Measurements from ENCODE around the gene RNF26.

The RNF26 gene

GRCh38 chr11:119336744-119337469, 2.6 kb downstream of the RNF26 start:
- Histone ChIP-seq H3K4ac (ENCODE audit: low read length) (no peak overlapping the region), H3K36me3 (replicated peaks in 1 of 2; ENCODE audit: control insufficient read depth in 2 of 2, insufficient read depth in 2 of 2, low read length in 2 of 2) (peaks cover 16% of the 10 kb centered on the region in 2 donors), H3K4me2 (ENCODE audit: insufficient read depth, low read length, poor library complexity, severe bottlenecking) (no peak overlapping the region), H2BK15ac (ENCODE audit: low read length) (peak overlapping the region; percentile 34), H3K27me3 (ENCODE audit: control insufficient read depth in 3 of 3, insufficient read depth in 3 of 3, low read depth in 1 of 3, low read length in 3 of 3) (peaks cover 6 to 23% (median 15%) of the 10 kb centered on the region in 3 experiments), H3K4me3 (ENCODE audit: low read length in 2 of 2) (no peak overlapping the region), H2AK5ac (ENCODE audit: low read depth, low read length) (peak overlapping the region; percentile 5), H2BK120ac (ENCODE audit: low read depth, low read length) (no peak overlapping the region), H4K91ac (ENCODE audit: low read depth, low read length, poor library complexity) (no peak overlapping the region), H3K14ac (ENCODE audit: low read length) (no peak overlapping the region), H4K8ac (ENCODE audit: low read depth, low read length) (no peak overlapping the region), H3K4me1 (ENCODE audit: control insufficient read depth in 2 of 2, insufficient read depth in 1 of 2, low read depth in 1 of 2, low read length in 2 of 2) (peaks cover 33 to 49% of the 10 kb centered on the region in 2 donors), H2AFZ (ENCODE audit: low read length) (no peak overlapping the region), H2BK5ac (ENCODE audit: low read length) (no peak overlapping the region), H2BK12ac (ENCODE audit: low read length) (no peak overlapping the region), H3K9me3 (replicated peaks in 1 of 2; ENCODE audit: control insufficient read depth in 2 of 2, insufficient read depth in 1 of 2, low read depth in 1 of 2, low read length in 2 of 2) (no peaks in the 10 kb centered on the region), H3K18ac (ENCODE audit: low read length) (no peak overlapping the region), H3K79me1 (ENCODE audit: low read depth, low read length) (peaks cover 22% of the 10 kb centered on the region), H3K9ac (ENCODE audit: low read depth, low read length, poor library complexity) (no peak overlapping the region), H3K23ac (ENCODE audit: low read depth, low read length, poor library complexity) (no peak overlapping the region), H3K27ac (replicated peaks; ENCODE audit: low read length) (peak overlapping the region; percentile 75)
- no CpG with 5 or more reads among the region's 9 CpGs for WGBS, 2 donors (ENCODE audit: extremely low coverage in 2 of 2, insufficient read length in 2 of 2, insufficient replicate concordance in 1 of 2)
- DNase-seq (ENCODE audit: low spot score), result no peak

GRCh38 chr11:119337581-119338317, 3.4 kb downstream of the RNF26 start:
- peak overlapping the region; percentile 18 for H2AFZ ChIP-seq (ENCODE audit: low read length)
- H3K4me3 ChIP-seq (ENCODE audit: low read length in 2 of 2), result no peak overlapping the region
- H2BK12ac ChIP-seq (ENCODE audit: low read length), result no peak overlapping the region
- H4K8ac ChIP-seq (ENCODE audit: low read depth, low read length), result no peak overlapping the region
- no peak overlapping the region for H2BK120ac ChIP-seq (ENCODE audit: low read depth, low read length)
- peak overlapping the region; percentile 75 for H3K27ac ChIP-seq (replicated peaks; ENCODE audit: low read length)
- no peak overlapping the region for H3K14ac ChIP-seq (ENCODE audit: low read length)
- H3K23ac ChIP-seq (ENCODE audit: low read depth, low read length, poor library complexity), result no peak overlapping the region
- H3K4ac ChIP-seq (ENCODE audit: low read length), result no peak overlapping the region
- no peak overlapping the region for H2BK5ac ChIP-seq (ENCODE audit: low read length)
- no CpG with 5 or more reads among the region's 9 CpGs for WGBS, 2 donors (ENCODE audit: extremely low coverage in 2 of 2, insufficient read length in 2 of 2, insufficient replicate concordance in 1 of 2)
- peak overlapping the region; percentile 34 for H2BK15ac ChIP-seq (ENCODE audit: low read length)
- peak; percentile 83 for DNase-seq (ENCODE audit: low spot score)
- H3K4me2 ChIP-seq (ENCODE audit: insufficient read depth, low read length, poor library complexity, severe bottlenecking), result peak overlapping the region; percentile 58
- H3K36me3 ChIP-seq (replicated peaks in 1 of 2; ENCODE audit: control insufficient read depth in 2 of 2, insufficient read depth in 2 of 2, low read length in 2 of 2), result peaks cover 16% of the 10 kb centered on the region in 2 donors
- H3K4me1 ChIP-seq (ENCODE audit: control insufficient read depth in 2 of 2, insufficient read depth in 1 of 2, low read depth in 1 of 2, low read length in 2 of 2), result peaks cover 33 to 46% of the 10 kb centered on the region in 2 donors
- H2AK5ac ChIP-seq (ENCODE audit: low read depth, low read length), result peak overlapping the region; percentile 5
- no peak overlapping the region for H4K91ac ChIP-seq (ENCODE audit: low read depth, low read length, poor library complexity)
- no peak overlapping the region for H3K9ac ChIP-seq (ENCODE audit: low read depth, low read length, poor library complexity)
- no peaks in the 10 kb centered on the region for H3K9me3 ChIP-seq (replicated peaks in 1 of 2; ENCODE audit: control insufficient read depth in 2 of 2, insufficient read depth in 1 of 2, low read depth in 1 of 2, low read length in 2 of 2)
- peak overlapping the region; percentile 84 for H3K18ac ChIP-seq (ENCODE audit: low read length)
- H3K27me3 ChIP-seq (ENCODE audit: control insufficient read depth in 3 of 3, insufficient read depth in 3 of 3, low read depth in 1 of 3, low read length in 3 of 3), result peaks cover 6 to 29% (median 24%) of the 10 kb centered on the region in 3 experiments
- peaks cover 22% of the 10 kb centered on the region for H3K79me1 ChIP-seq (ENCODE audit: low read depth, low read length)

- H2BK15ac ChIP-seq (ENCODE audit: low read length), result peak overlapping the region; percentile 51
- peaks cover 22% of the 10 kb centered on the region for H3K79me1 ChIP-seq (ENCODE audit: low read depth, low read length)
- no CpG with 5 or more reads among the region's 17 CpGs for WGBS, 2 donors (ENCODE audit: extremely low coverage in 2 of 2, insufficient read length in 2 of 2, insufficient replicate concordance in 1 of 2)
- no peak overlapping the region for H2BK12ac ChIP-seq (ENCODE audit: low read length)
- peak overlapping the region in 1 of 2 donors; percentile 63 for H3K4me3 ChIP-seq (ENCODE audit: low read length in 2 of 2)
- H3K4ac ChIP-seq (ENCODE audit: low read length), result no peak overlapping the region
- H3K27me3 ChIP-seq (ENCODE audit: control insufficient read depth in 3 of 3, insufficient read depth in 3 of 3, low read depth in 1 of 3, low read length in 3 of 3), result peaks cover 6 to 30% (median 29%) of the 10 kb centered on the region in 3 experiments
- H3K4me1 ChIP-seq (ENCODE audit: control insufficient read depth in 2 of 2, insufficient read depth in 1 of 2, low read depth in 1 of 2, low read length in 2 of 2), result peaks cover 33 to 41% of the 10 kb centered on the region in 2 donors
- H3K18ac ChIP-seq (ENCODE audit: low read length), result peak overlapping the region; percentile 71
- no peak overlapping the region for H2BK5ac ChIP-seq (ENCODE audit: low read length)
- peak overlapping the region; percentile 75 for H3K27ac ChIP-seq (replicated peaks; ENCODE audit: low read length)
- H3K9me3 ChIP-seq (replicated peaks in 1 of 2; ENCODE audit: control insufficient read depth in 2 of 2, insufficient read depth in 1 of 2, low read depth in 1 of 2, low read length in 2 of 2), result no peaks in the 10 kb centered on the region
- peaks cover 16% of the 10 kb centered on the region in 2 donors for H3K36me3 ChIP-seq (replicated peaks in 1 of 2; ENCODE audit: control insufficient read depth in 2 of 2, insufficient read depth in 2 of 2, low read length in 2 of 2)
- no peak overlapping the region for H3K23ac ChIP-seq (ENCODE audit: low read depth, low read length, poor library complexity)
- H4K8ac ChIP-seq (ENCODE audit: low read depth, low read length), result no peak overlapping the region
- H2AFZ ChIP-seq (ENCODE audit: low read length), result peak overlapping the region; percentile 18
- H3K9ac ChIP-seq (ENCODE audit: low read depth, low read length, poor library complexity), result no peak overlapping the region
- no peak overlapping the region for H2BK120ac ChIP-seq (ENCODE audit: low read depth, low read length)
- no peak overlapping the region for H3K14ac ChIP-seq (ENCODE audit: low read length)
- no peak overlapping the region for H2AK5ac ChIP-seq (ENCODE audit: low read depth, low read length)
- DNase-seq (ENCODE audit: low spot score), result peak; percentile 88
- no peak overlapping the region for H4K91ac ChIP-seq (ENCODE audit: low read depth, low read length, poor library complexity)
- H3K4me2 ChIP-seq (ENCODE audit: insufficient read depth, low read length, poor library complexity, severe bottlenecking), result peak overlapping the region; percentile 71
Measured at GRCh38 chr11:119338318-119338890, 4.1 kb downstream of the RNF26 start.

Measured in neuronal stem cell (in vitro differentiated cells).